Sciatic nerve (tissue), 2 donors: ENCODE measurements around the gene CD300LB. TPM values are rescaled to one million over a fixed set of nuclear protein-coding genes. Genes with fewer than 3 reads are reported as not detected.
"Not testable (repeated sequence)": the region's sequence is repeated elsewhere in the genome, so short reads cannot be mapped to it uniquely, and the experiment has no call there.

ENCODE experiments used
- ATAC-seq: fragments of 200-7000 bp; cut with Tn5 transposase; one replicate; pipeline ENCODE4 v1.9.1; 2020; ENCODE audit warnings: mild to moderate bottlenecking, moderate library complexity
- DNase-seq: peaks from one replicate; pipeline ENCODE4 v3.0.0-alpha.2; 2020; ENCODE audit warnings: low spot score
- intact Hi-C: fragments of 100-400 bp; cut with DNase I; formaldehyde crosslinking; loops from one replicate; pipeline ENCODE4 v1.14.2; 2022
- total RNA-seq: library from RNA; stranded (reverse); fragmentation: NEBNext Ultra II Directional; extraction: Animal tissue kit (Norgen Biotek cat#: 25700); gene quantifications from one replicate; pipeline ENCODE4 v1.2.1, GENCODE V29; 2021
- donor health status: DM: no; HTN: no; CAD: no.
- donor health status: DM: no; HTN: no; CAD: no.

CD300LB gene
- total RNA-seq, 1 donor from 2014 or later: 1.2 TPM

DNA sequence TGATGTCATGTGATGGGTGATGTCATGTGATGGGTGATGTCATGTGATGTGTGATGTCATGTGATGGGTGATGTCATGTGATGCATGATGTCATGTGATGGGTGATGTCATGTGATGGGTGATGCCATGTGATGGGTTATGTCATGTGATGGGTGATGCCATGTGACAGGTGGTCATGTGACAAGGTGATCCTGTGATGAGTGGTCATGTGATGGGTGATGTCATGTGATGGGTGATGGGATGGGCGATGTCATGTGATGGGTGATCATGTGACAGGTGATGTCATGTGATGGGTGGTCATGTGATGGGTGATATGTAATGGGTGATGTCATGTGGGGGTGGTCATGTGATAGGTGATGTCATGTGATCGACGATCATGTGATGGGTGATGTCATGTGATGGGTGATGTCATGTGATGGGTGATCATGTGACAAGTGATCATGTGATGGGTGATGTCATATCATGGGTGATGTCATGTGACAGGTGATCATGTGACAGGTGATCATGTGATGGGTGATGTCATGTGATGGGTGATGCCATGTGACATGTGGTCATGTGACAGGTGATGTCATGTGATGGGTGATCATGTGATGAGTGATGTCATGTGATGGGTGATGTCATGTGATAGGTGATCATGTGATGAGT, 17.2 kb downstream of the CD300LB start:
- intact Hi-C loops: no loop called here
- no peak for DNase-seq
- peak; percentile 50 for ATAC-seq

DNA sequence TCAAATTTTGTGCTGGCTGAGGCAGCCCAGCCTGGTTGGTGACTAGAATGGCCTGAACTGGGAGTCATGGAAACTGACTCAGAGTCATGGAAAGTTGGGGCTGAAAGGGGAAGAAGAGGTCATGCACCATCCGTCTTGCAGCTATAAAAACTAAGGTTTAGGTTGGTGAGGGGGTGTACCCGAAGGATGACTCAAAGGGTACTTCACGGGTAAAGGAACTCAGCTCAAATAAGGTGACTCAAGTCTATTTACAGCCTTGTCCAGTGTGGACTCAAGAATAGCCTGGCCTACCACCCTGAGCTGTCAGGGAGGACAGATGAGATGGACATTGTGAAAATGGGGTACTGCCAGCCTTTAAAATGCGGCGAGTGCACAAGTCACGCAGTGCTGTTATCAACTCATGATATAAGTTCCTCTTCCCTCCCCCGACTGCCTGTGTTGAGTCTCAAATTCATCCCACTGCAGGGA, 18.6 kb downstream of the CD300LB start:
- ATAC-seq: peak; percentile 52
- intact Hi-C loops: no loop called here
- no peak for DNase-seq

DNA sequence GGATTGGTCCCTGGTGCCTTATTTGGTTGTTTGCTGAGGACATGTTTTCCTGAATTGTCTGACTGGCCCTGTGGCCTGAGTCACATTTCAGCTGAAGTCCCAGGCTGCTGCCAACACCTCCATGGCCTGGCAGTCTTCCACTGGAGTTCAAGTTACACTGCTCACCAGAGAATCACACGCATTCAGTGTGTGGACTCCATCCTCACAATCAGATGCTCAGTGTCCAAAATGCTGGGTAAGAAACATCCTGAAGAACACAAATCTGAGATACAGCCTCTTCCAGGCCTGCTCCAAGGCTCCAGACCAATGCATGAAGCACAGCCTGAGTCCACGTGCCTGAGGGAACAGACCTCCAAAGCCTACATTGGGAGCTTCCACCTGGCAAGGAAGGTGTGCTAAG, 19.2 kb downstream of the CD300LB start:
- DNase-seq: no peak
- intact Hi-C loops: no loop called here
- ATAC-seq: no peak

DNA sequence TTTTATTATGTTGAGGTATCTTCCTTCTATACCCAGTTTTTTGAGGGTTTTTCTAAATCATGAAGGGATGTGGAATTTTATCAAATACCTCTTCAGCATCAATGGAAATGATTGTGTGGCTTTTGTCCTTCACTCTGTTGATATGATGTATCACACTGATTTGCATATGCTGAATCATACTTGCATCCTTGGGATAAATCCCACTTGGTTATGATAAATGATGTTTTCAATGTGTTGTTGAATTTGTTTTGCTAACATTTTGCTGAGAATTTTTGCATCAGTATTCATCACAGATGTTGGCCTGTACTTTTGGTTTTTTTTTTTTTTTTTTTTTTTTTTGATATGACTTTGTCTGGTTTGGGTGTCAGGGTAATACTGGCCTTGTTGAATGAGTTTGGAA, 23.1 kb downstream of the CD300LB start:
- intact Hi-C loops: no loop called here
- ATAC-seq: no peak
- DNase-seq: no peak

DNA sequence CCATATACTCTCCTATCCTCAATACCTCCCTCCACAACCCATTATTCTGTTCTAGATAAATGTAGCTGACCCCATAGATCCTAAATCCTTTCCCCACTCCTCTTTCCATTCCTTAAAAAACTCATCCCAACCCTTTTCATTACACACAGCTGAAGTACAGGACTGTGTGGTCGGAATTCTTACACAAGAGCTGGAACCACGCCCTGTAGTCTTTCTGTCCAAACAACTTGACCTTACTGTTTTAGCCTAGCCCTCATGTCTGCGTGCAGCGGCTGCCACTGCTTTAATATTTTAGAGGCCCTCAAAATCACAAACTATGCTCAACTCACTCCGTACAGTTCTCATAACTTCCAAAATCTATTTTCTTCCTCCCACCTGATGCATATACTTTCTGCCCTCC, 27.3 kb downstream of the CD300LB start:
- ATAC-seq, intact Hi-C loops, DNase-seq: not testable (repeated sequence)

DNA sequence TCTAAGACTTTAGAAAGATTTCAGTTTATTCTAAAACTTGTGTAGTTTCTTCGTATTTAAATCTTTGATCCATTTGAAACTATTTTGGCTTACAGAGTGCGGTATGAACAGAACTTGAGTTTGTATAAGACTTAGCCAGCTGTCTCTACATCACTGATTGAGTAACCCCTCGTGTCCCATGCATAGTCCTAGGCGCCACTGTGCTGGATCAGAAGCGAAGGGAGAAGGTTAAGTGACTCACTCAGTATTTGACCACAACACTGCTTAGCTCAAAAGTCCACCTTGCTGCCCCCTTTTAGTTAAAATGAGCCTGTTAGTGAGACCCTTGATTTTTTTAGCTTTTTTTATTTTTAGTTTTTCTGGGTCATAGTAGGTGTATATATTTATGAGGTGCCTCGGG, 28.4 kb downstream of the CD300LB start:
- DNase-seq (no peak), ATAC-seq (no peak)
- intact Hi-C loops: no loop called here

DNA sequence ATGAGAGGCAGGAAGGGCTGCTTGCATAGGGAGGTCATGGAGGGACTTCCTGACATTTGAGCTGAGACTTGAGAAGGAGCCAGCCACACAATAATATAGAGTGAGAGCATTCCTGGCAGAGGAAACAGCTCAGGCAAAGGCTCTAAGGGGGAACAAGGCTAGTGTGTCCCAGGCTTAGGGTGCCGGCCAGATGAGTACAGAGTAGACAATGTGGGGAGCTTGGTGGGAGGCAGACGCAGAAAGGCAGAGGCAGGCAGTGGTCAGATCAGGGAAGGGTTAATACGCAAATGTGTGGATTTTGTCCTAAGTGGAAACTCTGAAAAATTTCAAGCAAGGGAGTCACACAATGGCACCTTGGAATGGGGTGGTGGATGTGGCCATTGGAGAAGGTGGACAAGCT, 31.3 kb downstream of the CD300LB start:
- intact Hi-C loops: no loop called here
- no peak for ATAC-seq
- no peak for DNase-seq

DNA sequence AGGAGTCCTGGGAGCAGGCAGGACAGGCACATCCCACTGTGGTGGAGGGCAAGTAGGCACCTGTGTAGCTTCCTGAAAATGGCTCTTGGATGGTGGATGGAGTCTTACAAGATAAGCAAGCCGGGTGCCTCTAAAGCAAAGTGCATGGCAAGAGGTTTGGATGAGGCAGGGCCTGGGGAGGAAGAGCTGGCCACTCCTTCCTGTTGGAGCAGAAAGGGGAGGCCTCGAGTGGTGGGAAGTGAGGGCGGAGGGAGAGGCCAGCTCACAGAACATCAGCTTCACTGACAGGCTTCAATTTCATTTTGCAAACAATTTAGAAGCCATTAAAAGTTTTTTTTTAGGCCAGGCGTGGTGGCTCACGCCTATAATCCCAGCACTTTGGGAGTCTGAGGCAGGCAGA, 33.8 kb downstream of the CD300LB start:
- DNase-seq: no peak
- intact Hi-C loops: no loop called here
- ATAC-seq: no peak

DNA sequence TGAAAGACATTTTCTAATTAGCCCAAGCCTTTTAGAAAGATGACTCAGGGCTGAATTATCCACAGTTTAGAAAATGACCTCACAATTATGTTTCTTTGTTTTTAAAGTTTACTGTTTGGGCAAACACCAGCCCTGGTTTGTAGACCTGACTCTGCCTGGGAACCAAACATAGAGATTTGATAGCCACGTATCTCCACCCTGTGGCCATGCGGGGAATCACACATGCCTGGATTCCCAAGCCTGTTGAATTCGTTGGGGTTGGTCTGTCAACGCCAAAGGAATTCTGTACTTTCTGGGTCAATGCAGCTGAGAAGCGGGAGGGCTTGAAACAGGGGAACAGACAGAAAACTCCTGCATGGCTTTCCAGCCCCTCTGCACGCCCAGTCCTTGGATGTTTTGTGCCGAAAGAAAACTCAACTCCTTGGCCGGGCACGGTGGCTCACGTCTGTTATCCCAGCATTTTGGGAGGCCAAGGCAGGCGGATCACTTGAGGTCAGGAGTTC, 37.9 kb downstream of the CD300LB start:
- ATAC-seq (peak; percentile 81), DNase-seq (peak; percentile 79)
- intact Hi-C loops: no loop called here

DNA sequence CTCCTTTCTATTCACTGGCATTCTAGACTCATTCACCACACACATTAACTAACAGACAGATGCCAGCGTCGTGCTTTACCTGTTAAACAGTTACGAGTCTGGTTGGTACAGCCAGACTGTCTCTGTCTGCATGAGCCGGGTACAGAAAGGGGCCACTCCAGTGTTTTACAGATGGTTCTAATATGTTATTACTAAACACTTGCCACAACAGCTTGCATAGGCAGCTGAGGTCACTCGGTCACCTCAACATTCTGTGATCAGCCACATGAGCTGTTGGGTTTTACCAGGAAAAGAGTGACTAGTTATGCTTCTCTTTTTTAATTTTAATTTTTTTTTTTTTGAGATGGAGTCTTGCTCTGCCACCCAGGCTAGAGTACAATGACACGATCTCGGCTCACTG, 39.6 kb downstream of the CD300LB start:
- no peak for ATAC-seq
- intact Hi-C loops: no loop called here
- no peak for DNase-seq

DNA sequence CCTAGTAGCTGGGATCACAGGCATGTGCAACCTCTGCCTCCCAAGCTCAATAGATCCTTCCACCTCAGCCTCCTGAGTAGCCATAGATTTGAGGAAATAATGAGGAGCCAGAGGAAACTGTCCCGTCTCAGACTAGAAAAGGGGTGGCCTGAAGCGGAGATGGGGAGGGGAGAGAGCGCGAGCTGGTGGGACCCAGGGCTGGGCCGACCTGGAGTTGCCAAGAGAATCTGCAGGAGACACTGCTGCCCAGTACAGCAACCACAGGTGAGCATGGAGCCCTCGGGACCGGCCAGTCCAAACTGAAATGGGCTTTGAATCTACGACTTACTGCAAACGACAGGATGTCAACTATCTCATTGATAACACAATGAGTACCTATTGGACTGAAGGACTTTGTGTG, 40.6 kb downstream of the CD300LB start:
- ATAC-seq: no peak
- DNase-seq: no peak
- intact Hi-C loops: no loop called here

DNA sequence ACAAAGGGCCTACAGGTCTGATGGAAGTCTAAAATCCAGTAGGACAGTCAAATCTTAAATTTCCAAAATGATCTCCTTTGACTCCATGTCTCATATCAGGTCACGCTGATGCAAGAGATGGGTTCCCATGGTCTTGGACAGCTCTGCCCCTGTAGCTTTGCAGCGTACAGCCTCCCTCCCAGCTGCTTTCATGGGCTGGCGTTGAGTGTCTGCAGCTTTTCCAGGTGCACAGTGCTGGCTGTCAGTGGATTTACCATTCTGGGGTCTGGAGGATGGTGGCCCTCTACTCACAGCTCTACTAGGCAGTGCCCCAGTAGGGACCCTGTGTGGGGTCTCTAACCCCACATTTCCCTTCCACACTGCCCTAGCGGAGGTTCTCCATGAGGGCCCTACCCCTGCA, 43.0 kb downstream of the CD300LB start:
- intact Hi-C loops, ATAC-seq, DNase-seq: not testable (repeated sequence)

DNA sequence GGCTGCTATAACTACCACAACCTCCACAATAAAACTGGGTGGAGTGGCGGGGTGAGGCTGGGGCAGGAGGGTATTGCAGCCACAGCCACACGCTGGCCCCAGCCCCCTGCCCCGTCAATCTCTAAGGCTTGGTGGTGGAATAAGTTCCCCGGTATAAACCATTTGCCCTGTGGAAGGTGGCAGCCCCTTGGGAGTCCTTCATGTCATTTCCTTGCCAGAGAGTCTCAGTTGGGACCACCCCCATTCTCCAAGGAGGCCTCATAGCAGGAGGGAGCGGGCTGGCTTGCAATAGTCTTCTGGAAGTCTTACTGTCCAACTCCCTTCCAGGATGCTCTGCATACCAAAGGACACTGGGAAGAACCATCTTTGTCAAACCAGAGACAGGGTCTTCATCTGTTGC, 45.4 kb downstream of the CD300LB start:
- intact Hi-C loops: no loop called here
- ATAC-seq (no peak), DNase-seq (no peak)

DNA sequence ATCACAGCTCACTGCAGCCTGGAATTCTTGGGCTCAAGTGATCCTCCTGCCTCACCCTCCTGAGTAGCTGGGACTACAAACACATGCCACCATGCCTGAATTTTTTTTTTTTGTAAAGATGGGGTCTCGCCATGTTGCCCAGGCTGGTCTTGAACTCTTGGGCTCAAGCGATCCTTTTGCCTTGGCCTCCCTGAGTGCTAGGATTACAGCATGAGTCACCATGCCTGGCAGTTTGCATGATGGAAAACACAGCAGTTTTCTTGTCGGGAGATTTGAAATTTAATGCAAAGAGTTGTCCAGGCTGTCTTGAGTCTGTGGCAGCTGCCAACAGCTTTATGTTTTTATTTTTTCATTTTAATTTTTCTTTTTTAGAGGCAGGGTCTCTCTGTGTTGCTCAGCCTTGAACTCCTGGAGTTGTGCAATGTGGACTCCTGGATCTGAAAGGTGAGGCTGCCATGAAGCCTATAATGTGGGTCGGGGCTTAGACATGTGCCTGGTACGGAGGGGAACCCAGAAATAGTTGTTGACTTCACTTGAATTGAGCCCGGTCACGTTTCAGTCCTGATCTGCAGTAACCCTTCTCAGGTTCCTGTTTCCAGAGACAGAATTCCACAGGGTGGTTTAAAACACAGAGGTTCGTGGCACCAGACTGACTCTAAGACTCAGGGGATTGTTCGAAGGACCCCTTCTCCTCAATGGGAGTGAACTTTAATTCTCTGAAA, 46.1 kb downstream of the CD300LB start:
- ATAC-seq (no peak), DNase-seq (no peak)
- intact Hi-C loops: no loop called here

DNA sequence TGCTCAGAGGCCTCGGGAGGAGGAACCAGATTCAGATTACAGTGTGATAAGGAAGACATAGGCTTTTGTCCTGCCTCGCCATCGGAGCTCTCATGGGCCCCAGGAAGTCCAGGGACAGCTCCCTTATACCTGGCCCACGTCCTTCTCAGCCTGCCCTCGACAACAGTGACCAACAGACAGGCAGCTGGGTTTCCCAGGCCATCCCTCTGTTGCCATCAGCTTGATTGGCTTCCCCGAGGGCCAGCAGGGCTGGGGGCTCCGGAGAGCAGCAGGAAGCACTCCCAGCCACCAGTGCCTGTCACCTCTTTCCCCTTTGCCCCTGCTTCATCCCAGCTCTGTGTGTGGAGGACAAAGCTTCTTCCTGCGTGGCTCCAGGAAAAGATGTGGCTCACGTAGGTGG, 47.2 kb downstream of the CD300LB start:
- no peak for DNase-seq
- no peak for ATAC-seq
- intact Hi-C loops: no loop called here

DNA sequence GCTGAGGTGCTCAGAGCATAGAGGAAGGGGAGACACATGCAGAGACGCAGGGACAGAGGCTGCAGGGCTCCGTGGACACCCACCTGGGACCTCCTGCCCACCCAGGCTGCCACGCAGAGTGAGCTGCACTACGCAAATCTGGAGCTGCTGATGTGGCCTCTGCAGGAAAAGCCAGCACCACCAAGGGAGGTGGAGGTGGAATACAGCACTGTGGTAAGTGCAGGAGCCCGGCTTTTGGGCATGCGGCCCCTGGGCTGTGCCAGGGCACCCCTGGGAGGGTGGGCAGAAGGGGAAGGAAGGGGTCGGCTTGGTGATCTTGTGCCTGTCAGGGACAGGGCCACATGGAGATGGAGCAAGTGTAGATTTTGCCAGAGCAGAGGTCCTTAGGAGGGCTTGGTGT, 49.7 kb downstream of the CD300LB start:
- intact Hi-C loops: no loop called here
- ATAC-seq: no peak

DNA sequence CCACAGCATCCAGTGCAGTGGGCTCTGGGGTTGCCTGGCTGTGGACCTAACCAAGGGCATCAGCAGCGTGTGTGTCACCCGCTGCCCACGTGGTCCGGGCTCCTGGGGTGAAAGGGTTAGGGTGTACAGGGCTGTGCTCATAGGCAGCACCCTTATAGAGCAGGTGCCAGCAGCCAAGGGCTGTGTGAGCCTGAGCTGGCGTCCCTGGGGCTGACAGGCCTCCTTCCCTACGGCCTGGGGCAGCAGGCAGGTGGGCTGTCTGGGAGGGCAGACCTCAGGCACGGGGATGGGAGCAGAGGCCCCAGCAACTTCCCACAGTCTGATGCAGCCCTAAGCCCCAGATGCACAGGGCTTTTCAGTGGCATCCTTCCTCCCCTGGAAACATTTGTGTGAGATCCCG, 51.0 kb downstream of the CD300LB start:
- ATAC-seq (no peak), DNase-seq (no peak)
- intact Hi-C loops: no loop called here

More for the DNA sequence above, 49.7 kb downstream of the CD300LB start:
- no peak for DNase-seq

DNA sequence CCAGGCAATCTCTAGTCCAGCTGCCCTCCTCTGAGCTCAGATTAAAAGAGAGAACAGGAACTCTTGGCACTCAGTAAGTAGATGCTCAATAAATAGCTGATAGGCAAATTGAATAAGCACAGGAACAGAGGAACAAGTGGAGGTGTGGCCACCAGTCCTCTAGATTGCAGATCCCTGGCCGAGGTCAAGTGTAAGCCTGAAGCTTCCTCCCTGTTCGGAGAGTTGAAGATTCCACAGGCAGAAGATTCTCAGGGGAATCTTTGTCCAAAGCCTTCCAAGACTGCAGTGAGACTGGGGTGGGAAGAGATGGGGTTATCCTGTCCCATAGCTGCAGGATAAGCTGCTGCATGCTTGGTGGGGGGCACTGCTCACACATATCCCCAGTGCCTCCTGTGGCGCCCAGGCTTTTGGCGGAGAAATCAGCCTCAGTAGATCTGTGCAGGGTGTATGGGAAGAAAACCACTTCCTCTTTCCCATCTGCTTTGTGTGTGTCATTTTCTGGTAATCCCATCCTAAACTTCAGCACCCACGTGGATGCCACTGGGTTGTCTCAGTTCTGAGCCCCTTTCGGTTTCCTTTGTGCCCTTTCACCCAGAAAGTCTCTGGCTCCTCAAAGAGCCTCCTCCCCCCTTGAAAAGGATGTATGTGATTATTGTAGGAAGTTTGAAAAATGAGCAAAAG, 52.7 kb downstream of the CD300LB start:
- intact Hi-C loops: no loop called here
- ATAC-seq: peak; percentile 85

DNA sequence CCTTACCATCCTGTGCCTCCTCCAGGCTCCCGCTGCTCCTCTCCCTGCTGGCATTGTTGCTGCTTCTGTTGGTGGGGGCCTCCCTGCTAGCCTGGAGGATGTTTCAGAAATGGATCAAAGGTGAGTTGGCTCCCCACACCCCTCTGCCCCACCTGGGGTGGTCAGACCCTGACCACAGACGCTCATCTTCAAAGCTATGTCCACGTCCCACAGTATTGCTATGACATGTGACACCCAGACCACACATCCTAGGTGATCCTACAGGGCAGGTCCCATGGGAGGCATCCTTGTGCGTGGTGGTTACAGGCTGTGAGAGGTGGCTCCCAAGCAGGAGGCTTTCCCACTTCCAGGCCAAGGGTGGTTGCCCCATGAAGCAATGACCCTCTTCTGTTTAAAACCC, 53.9 kb downstream of the CD300LB start:
- no peak for ATAC-seq
- intact Hi-C loops: no loop called here
- no peak for DNase-seq

More for the DNA sequence above, 52.7 kb downstream of the CD300LB start:
- DNase-seq: no peak

DNA sequence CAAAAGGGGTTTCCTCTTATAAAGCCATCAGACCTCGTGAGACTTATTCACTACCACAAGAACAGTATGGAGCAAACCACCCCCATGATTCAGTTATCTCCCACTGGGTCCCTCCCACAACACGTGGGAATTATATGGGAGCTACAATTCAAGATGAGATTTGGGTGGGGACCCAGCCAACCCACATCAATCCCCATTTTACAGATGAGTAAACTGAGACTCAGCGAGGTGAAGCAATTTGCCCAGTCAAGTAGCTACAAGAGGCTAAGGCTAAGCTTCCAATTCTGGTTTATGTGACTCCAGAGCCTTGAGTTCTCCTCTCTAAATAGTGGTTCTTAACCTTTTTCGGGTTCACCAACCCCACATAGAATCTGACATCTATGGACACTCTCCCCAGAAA, 56.1 kb downstream of the CD300LB start:
- DNase-seq (no peak), ATAC-seq (no peak)
- intact Hi-C loops: no loop called here
